Heart left ventricle (tissue), 13 donors: ENCODE measurements around the gene UHRF1.

ENCODE experiments used
- CTCF ChIP-seq, 12 donors: fragments of 200-600 bp; sonication (generic) in 4 of 12; IDR thresholded peaks; one replicate each; pipeline versions ENCODE4 v1.5.0 to v1.8.0; 2018 to 2022; ENCODE audit warnings: antibody characterized with exemption in 12 of 12, mild to moderate bottlenecking in 5 of 12
- POLR2A ChIP-seq, 2 donors: fragments of 450-650 bp; IDR thresholded peaks; one replicate each; pipeline ENCODE4 v1.6.1; 2017; ENCODE audit warnings: antibody characterized with exemption in 2 of 2, mild to moderate bottlenecking in 2 of 2, moderate library complexity in 2 of 2
- donor health status: ischemic (EF 13 %, LVEDD 7.1; RV severe dilation, severe dysfunction).
- donor health status: DM: no; HTN: yes; CAD: no.
- donor health status: DM: no; HTN: no; CAD: no.
- donor health status: ischemic (EF 25% LVEDD 6.9; RV normal size, moderate dysfunction).
- donor health status: ischemic (EF 25% LVEDD 5.7; RV mildly dilated, moderate dysfunction).
- donor health status: ischemic (EF 35%, LVEDD 5.7; RV mildly dilated, moderate dysfunction).
- donor health status: nonischemic (EF 11% LVEDD 7.7; RV severe dilation, severe dysfunction).
- donor health status: DM: yes; HTN: yes; CAD: no.
- donor health status: PGD.
- donor health status: ischemic (EF 29% LVEDD 5.4; RV normal size, mild dysfunction).
- donor health status: nonischemic (EF 23%, LVEDD 6.1; RV moderate dilation, normal function).

- TF ChIP-seq CTCF (IDR thresholded peaks at IDR 0.05) (no peak), POLR2A (IDR thresholded peaks at IDR 0.05) (no peak)
Measured at GRCh38 chr19:5002143-5002542, 92.8 kb downstream of the UHRF1 start.
